Keratinocyte (primary cell): ENCODE results near the gene OR2AG2. TPM values are rescaled to one million over a fixed set of nuclear protein-coding genes. Genes with fewer than 3 reads are reported as not detected.

Experiments used
- DNase-seq: peaks from one replicate; pipeline ENCODE4 v3.0.0-alpha.2; 2011; ENCODE audit warnings: low read depth, missing footprints, low spot score
- FAIRE-seq: peaks from 2 replicates; lab custom pipeline; 2011; peaks lifted over from hg19 to GRCh38; lab: Jason Lieb, UNC
- H2AFZ ChIP-seq: 2 replicates; pipeline ENCODE4 v1.6.0; 2012; ENCODE audit warnings: low read length, control low read depth, inconsistent platforms; ENCODE audit not compliant: control insufficient read depth
- H3K27ac ChIP-seq: 2 replicates; pipeline ENCODE4 v1.5.1; 2011; ENCODE audit warnings: low read length; ENCODE audit not compliant: control insufficient read depth, insufficient read depth
- H3K27me3 ChIP-seq: 3 replicates; pipeline ENCODE4 v1.6.0; 2011; ENCODE audit warnings: low read length; ENCODE audit not compliant: control insufficient read depth, insufficient read depth; ENCODE audit errors: extremely low read depth
- H3K36me3 ChIP-seq, 2 experiments: 2 replicates in 1 of 2; 3 replicates in 1 of 2; pipeline ENCODE4 v1.5.1; 2011; ENCODE audit warnings: low read length in 2 of 2, mild to moderate bottlenecking in 1 of 2; ENCODE audit not compliant: control insufficient read depth in 2 of 2, insufficient read depth in 2 of 2; ENCODE audit errors: extremely low read depth in 1 of 2
- H3K4me1 ChIP-seq: 3 replicates; pipeline ENCODE4 v1.5.1; 2011; ENCODE audit warnings: low read length; ENCODE audit not compliant: control insufficient read depth, insufficient read depth; ENCODE audit errors: extremely low read depth
- H3K4me2 ChIP-seq: 3 replicates; pipeline ENCODE4 v1.6.0; 2011; ENCODE audit warnings: low read depth, low read length; ENCODE audit not compliant: control insufficient read depth, insufficient read depth; ENCODE audit errors: extremely low read depth
- H3K4me3 ChIP-seq, 3 experiments: fragments of 200-600 bp in 1 of 3; sonication (generic) in 1 of 3; 2 replicates in 2 of 3; 3 replicates in 1 of 3; pipeline ENCODE4 v1.5.1; 2011 to 2016; ENCODE audit warnings: low read length in 3 of 3, mild to moderate bottlenecking in 3 of 3, control low read depth in 2 of 3, inconsistent platforms in 1 of 3, low read depth in 1 of 3, mixed read lengths in 1 of 3, mixed run types in 1 of 3, moderate library complexity in 1 of 3; ENCODE audit not compliant: control insufficient read depth in 2 of 3, insufficient read depth in 2 of 3; ENCODE audit errors: extremely low read depth in 1 of 3
- H3K79me2 ChIP-seq: 2 replicates; pipeline ENCODE4 v1.6.0; 2012; ENCODE audit warnings: low read length; ENCODE audit not compliant: control insufficient read depth, insufficient read depth
- H3K9ac ChIP-seq: 3 replicates; pipeline ENCODE4 v1.6.0; 2011; ENCODE audit warnings: low read length; ENCODE audit not compliant: control insufficient read depth, insufficient read depth; ENCODE audit errors: extremely low read depth
- H3K9me1 ChIP-seq: 3 replicates; pipeline ENCODE4 v1.6.0; 2011; ENCODE audit warnings: low read length; ENCODE audit not compliant: control insufficient read depth, insufficient read depth; ENCODE audit errors: extremely low read depth
- H3K9me3 ChIP-seq: 2 replicates; pipeline ENCODE4 v1.5.1; 2012; ENCODE audit warnings: low read depth, low read length; ENCODE audit not compliant: control insufficient read depth
- H4K20me1 ChIP-seq: 3 replicates; pipeline ENCODE4 v1.6.0; 2011; ENCODE audit warnings: low read length; ENCODE audit not compliant: control insufficient read depth, insufficient read depth; ENCODE audit errors: extremely low read depth
- CTCF ChIP-seq, 3 experiments: IDR thresholded peaks in 1 of 3; conservative IDR thresholded peaks in 1 of 3; optimal IDR thresholded peaks in 1 of 3; 2 replicates in 2 of 3; 3 replicates in 1 of 3; pipeline versions ENCODE3 to v1.5.1; 2011; ENCODE audit warnings: low read length in 3 of 3, mild to moderate bottlenecking in 3 of 3, moderate library complexity in 2 of 3, control low read depth in 1 of 3, inconsistent platforms in 1 of 3; ENCODE audit not compliant: insufficient read depth in 2 of 3; ENCODE audit errors: extremely low read depth in 1 of 3
- EZH2 ChIP-seq: IDR thresholded peaks from one replicate; pipeline ENCODE4 v1.6.1; 2012; ENCODE audit warnings: inconsistent platforms, mild to moderate bottlenecking, low read length, moderate library complexity
- dilution Hi-C: fragments of 300-500 bp; cut with MboI; formaldehyde crosslinking; loops from one replicate; pipeline ENCODE4 v1.7.0; 2020; ENCODE audit warnings: low sequenced_read_pairs; ENCODE audit not compliant: extremely low pct_ligation_motif_present
- polyA plus RNA-seq, 5 experiments: library from polyadenylated mRNA; depleted of rRNA in 3 of 5; stranded (reverse) in 3 of 5; stranded (forward) in 1 of 5; unstranded in 1 of 5; fragments of >200 nt; gene quantifications; 1 replicate in 1 of 5; 2 replicates in 3 of 5; 3 replicates in 1 of 5; pipeline versions ENCODE4 v1.2.1 to v1.2.3, GENCODE V29; 2011 to 2012; ENCODE audit warnings: missing spikeins in 2 of 5, low read depth in 1 of 5, low replicate concordance in 1 of 5

OR2AG2 gene
- polyA plus RNA-seq, 1 donor (not counting 4 experiments of a cell fraction or from before 2014, with no cell fraction given), result 0.04 TPM

GRCh38 chr11:6794639-6795038, 22.9 kb upstream of the OR2AG2 start:
- no peak overlapping the region for H3K9ac ChIP-seq
- H3K9me3 ChIP-seq, result no peaks in the 10 kb centered on the region
- no peaks in the 10 kb centered on the region for H3K4me1 ChIP-seq
- FAIRE-seq (no peak), DNase-seq (no peak)
- H3K36me3 ChIP-seq, result no peaks in the 10 kb centered on the region
- no peaks in the 10 kb centered on the region for H3K79me2 ChIP-seq
- dilution Hi-C loops, result no loop called here
- H2AFZ ChIP-seq, result no peak overlapping the region
- no peaks in the 10 kb centered on the region for H4K20me1 ChIP-seq
- TF ChIP-seq EZH2, result no peak
- no peak for TF ChIP-seq CTCF (optimal IDR thresholded peaks at IDR 0.05 in 1 of 3, IDR thresholded peaks at IDR 0.05 in 1 of 3, conservative IDR thresholded peaks at IDR 0.05 in 1 of 3; ENCODE audit: extremely low read depth in 1 of 3, insufficient read depth in 2 of 3, low read length in 3 of 3)
- H3K4me3 ChIP-seq, result no peak overlapping the region
- H3K9me1 ChIP-seq, result no peaks in the 10 kb centered on the region
- no peak overlapping the region for H3K27ac ChIP-seq
- no peaks in the 10 kb centered on the region for H3K27me3 ChIP-seq
- no peak overlapping the region for H3K4me2 ChIP-seq

- Histone ChIP-seq H4K20me1 (no peaks in the 10 kb centered on the region), H3K9me3 (no peaks in the 10 kb centered on the region), H2AFZ (no peak overlapping the region), H3K79me2 (no peaks in the 10 kb centered on the region), H3K9ac (no peak overlapping the region), H3K4me2 (no peak overlapping the region), H3K4me3 (no peak overlapping the region), H3K27me3 (no peaks in the 10 kb centered on the region), H3K27ac (no peak overlapping the region), H3K4me1 (no peaks in the 10 kb centered on the region), H3K36me3 (no peaks in the 10 kb centered on the region), H3K9me1 (no peaks in the 10 kb centered on the region)
- no peak for FAIRE-seq
- dilution Hi-C loops, result no loop called here
- TF ChIP-seq EZH2 (no peak), CTCF (optimal IDR thresholded peaks at IDR 0.05 in 1 of 3, IDR thresholded peaks at IDR 0.05 in 1 of 3, conservative IDR thresholded peaks at IDR 0.05 in 1 of 3; ENCODE audit: extremely low read depth in 1 of 3, insufficient read depth in 2 of 3, low read length in 3 of 3) (no peak)
- no peak for DNase-seq
These were observed 18.8 kb upstream of the OR2AG2 start for GRCh38 chr11:6790546-6790945.
